ENCODE measurements around the gene SLC16A12.
"Not testable (repeated sequence)": the region's sequence is repeated elsewhere in the genome, so short reads cannot be mapped to it uniquely, and the experiment has no call there.

Gene SLC16A12

GRCh38 chr10:89547853-89548513 lies 12.6 kb upstream of the SLC16A12 start:
- DNase-seq, result no peak

GRCh38 chr10:89546651-89547050 lies 11.3 kb upstream of the SLC16A12 start:
- DNase-seq, result not testable (repeated sequence)

- no peak for DNase-seq
Observed at GRCh38 chr10:89543841-89544240, 8.4 kb upstream of the SLC16A12 start.

GRCh38 chr10:89540420-89540949 lies 5.1 kb upstream of the SLC16A12 start:
- no peak for DNase-seq

GRCh38 chr10:89537364-89537763 lies 2.0 kb upstream of the SLC16A12 start:
- no peak for DNase-seq

GRCh38 chr10:89536013-89536354 lies 590 bp upstream of the SLC16A12 start:
- no peak for DNase-seq

GRCh38 chr10:89534826-89535166 lies 598 bp downstream of the SLC16A12 start:
- DNase-seq, result no peak

- DNase-seq, result no peak
Observed at GRCh38 chr10:89532476-89532875, 2.9 kb downstream of the SLC16A12 start.

- no peak for DNase-seq
Observed at GRCh38 chr10:89531359-89531758, 4.0 kb downstream of the SLC16A12 start.

GRCh38 chr10:89529711-89530110 lies 5.7 kb downstream of the SLC16A12 start:
- DNase-seq, result not testable (repeated sequence)

- no peak for DNase-seq
Observed at GRCh38 chr10:89526358-89526757, 9.0 kb downstream of the SLC16A12 start.

GRCh38 chr10:89525556-89525955 lies 9.8 kb downstream of the SLC16A12 start:
- DNase-seq, result no peak

- DNase-seq, result no peak
Observed at GRCh38 chr10:89524279-89524678, 11.1 kb downstream of the SLC16A12 start.

- DNase-seq, result no peak
Observed at GRCh38 chr10:89523274-89523673, 12.1 kb downstream of the SLC16A12 start.

GRCh38 chr10:89522463-89522862 lies 12.9 kb downstream of the SLC16A12 start:
- no peak for DNase-seq

- DNase-seq, result no peak
Observed at GRCh38 chr10:89521368-89521767, 14.0 kb downstream of the SLC16A12 start.

GRCh38 chr10:89520706-89521105 lies 14.7 kb downstream of the SLC16A12 start:
- no peak for DNase-seq

GRCh38 chr10:89518876-89519842 lies 16.2 kb downstream of the SLC16A12 start:
- DNase-seq, result no peak

GRCh38 chr10:89518108-89518507 lies 17.3 kb downstream of the SLC16A12 start:
- DNase-seq, result no peak

- no peak for DNase-seq
Observed at GRCh38 chr10:89516149-89516832, 19.1 kb downstream of the SLC16A12 start.

GRCh38 chr10:89515031-89515841 lies 20.2 kb downstream of the SLC16A12 start:
- DNase-seq, result no peak

- no peak for DNase-seq
Observed at GRCh38 chr10:89513206-89513605, 22.2 kb downstream of the SLC16A12 start.

Measured in effector CD8-positive, alpha-beta T cell (primary cell).